ENCODE data around the gene UTS2R. TPM values are rescaled to one million over a fixed set of nuclear protein-coding genes. Genes with fewer than 3 reads are reported as not detected.
A peak's percentile ranks its signal among the peaks of the same experiment; 100 is the strongest.

Gene UTS2R
- total RNA-seq, 1 donor from 2014 or later = not detected

DNA sequence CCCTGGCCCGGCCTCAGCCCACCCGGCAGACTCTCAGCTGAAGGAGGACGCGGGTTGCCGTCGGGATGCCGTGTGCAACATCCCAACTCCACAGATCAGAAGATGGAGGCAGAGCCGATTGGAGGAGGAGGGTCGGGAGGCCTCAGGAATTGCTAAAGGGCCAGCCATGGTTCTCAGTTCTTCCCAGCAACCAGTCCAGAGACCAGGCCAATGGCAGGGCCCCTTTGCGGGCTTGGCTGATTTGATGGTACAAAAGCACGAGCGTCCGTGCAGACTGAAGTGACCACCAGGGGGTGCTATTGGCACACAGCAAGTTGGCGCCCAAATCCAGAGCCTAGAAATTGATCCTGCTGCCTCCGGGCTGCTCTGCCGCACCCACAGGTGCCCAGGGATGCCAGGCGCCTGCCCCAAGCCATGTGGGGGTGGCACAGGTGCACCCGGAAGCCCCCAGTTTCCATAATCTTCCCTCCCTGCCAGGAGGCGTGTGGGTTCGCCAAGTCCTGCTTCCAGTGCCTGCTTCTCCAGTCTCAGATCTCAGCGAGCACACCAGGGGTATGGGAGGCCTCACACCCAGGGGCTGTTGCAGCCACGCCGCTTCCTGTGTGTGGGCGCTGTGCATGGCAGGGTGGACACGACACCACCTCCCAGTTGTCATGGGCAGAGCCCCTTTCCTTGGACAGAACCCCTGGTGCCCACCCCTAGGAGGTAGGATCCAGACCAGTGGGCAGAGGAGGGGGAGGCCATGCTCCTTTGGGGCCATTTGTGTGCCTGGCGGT, 19.7 kb upstream of the UTS2R start:
- Mint-ChIP-seq H3K9me3 (ENCODE audit: unreplicated experiment) (no peaks in the 10 kb centered on the region), H3K27me3 (ENCODE audit: unreplicated experiment) (peaks cover 5% of the 10 kb centered on the region), H3K4me1 (ENCODE audit: unreplicated experiment) (no peaks in the 10 kb centered on the region), H3K4me3 (ENCODE audit: unreplicated experiment) (no peak overlapping the region), H3K36me3 (ENCODE audit: low read depth, unreplicated experiment) (no peaks in the 10 kb centered on the region), H3K27ac (ENCODE audit: unreplicated experiment) (no peak overlapping the region)
- TF ChIP-seq, protein P1, sequence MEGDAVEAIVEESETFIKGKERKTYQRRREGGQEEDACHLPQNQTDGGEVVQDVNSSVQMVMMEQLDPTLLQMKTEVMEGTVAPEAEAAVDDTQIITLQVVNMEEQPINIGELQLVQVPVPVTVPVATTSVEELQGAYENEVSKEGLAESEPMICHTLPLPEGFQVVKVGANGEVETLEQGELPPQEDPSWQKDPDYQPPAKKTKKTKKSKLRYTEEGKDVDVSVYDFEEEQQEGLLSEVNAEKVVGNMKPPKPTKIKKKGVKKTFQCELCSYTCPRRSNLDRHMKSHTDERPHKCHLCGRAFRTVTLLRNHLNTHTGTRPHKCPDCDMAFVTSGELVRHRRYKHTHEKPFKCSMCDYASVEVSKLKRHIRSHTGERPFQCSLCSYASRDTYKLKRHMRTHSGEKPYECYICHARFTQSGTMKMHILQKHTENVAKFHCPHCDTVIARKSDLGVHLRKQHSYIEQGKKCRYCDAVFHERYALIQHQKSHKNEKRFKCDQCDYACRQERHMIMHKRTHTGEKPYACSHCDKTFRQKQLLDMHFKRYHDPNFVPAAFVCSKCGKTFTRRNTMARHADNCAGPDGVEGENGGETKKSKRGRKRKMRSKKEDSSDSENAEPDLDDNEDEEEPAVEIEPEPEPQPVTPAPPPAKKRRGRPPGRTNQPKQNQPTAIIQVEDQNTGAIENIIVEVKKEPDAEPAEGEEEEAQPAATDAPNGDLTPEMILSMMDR (IDR thresholded peaks at IDR 0.05; ENCODE audit: unreplicated experiment) = peak; percentile 94
- DNase-seq (ENCODE audit: low spot score) = peak; percentile 89

DNA sequence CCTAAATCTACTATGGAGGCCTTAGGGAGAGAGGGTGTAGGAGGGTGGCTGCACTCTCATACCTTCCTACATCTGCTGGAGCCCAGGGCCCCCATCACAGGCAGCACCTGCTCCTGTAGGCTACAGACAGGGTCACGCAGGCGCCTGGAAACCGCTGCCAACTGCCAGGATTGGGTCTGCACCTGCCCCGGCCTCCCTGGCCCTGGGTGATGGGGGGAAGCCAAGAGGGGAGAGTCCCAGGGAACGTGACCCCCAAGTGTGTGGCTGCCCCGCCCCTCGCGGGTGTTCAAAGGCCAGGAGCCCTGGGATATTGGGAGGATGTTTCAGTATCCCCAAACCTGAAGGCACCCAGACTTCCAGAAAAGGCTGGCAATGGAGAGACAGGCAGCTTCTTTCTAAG, 18.1 kb upstream of the UTS2R start:
- Mint-ChIP-seq H3K4me1 (ENCODE audit: unreplicated experiment) (no peaks in the 10 kb centered on the region), H3K27me3 (ENCODE audit: unreplicated experiment) (peaks cover 6% of the 10 kb centered on the region), H3K27ac (ENCODE audit: unreplicated experiment) (no peak overlapping the region), H3K9me3 (ENCODE audit: unreplicated experiment) (no peaks in the 10 kb centered on the region), H3K4me3 (ENCODE audit: unreplicated experiment) (no peak overlapping the region), H3K36me3 (ENCODE audit: low read depth, unreplicated experiment) (no peaks in the 10 kb centered on the region)
- no peak for DNase-seq (ENCODE audit: low spot score)
- TF ChIP-seq, protein P1 (IDR thresholded peaks at IDR 0.05; ENCODE audit: unreplicated experiment) = no peak

DNA sequence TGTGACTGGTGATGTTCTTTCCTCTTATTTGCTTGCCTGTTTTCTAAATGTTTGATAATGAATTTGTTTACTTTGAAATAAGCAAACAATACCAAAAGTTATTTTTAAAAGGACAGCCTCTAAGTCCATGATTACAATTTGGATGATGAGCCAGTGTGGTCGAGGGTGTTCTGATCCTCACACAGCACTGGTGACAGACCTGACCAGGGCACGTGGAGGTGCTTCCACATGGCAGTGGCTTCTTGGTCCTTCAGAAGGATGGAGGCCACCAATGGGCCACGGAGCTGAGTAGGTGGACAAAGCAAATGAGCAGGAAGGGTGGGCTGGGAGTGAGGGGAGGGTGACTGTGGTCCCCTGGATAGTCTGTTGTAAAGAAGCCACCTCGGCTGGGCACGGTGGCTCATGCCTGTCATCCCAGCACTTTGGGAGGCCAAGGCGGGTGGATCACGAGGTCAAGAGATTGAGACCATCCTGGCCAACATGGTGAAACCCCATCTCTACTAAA, 16.7 kb upstream of the UTS2R start:
- Mint-ChIP-seq H3K36me3 (ENCODE audit: low read depth, unreplicated experiment) (no peaks in the 10 kb centered on the region), H3K27me3 (ENCODE audit: unreplicated experiment) (peaks cover 4% of the 10 kb centered on the region), H3K4me1 (ENCODE audit: unreplicated experiment) (no peaks in the 10 kb centered on the region), H3K27ac (ENCODE audit: unreplicated experiment) (no peak overlapping the region), H3K4me3 (ENCODE audit: unreplicated experiment) (no peak overlapping the region), H3K9me3 (ENCODE audit: unreplicated experiment) (no peaks in the 10 kb centered on the region)
- TF ChIP-seq, protein P1 (IDR thresholded peaks at IDR 0.05; ENCODE audit: unreplicated experiment) = no peak
- no peak for DNase-seq (ENCODE audit: low spot score)

DNA sequence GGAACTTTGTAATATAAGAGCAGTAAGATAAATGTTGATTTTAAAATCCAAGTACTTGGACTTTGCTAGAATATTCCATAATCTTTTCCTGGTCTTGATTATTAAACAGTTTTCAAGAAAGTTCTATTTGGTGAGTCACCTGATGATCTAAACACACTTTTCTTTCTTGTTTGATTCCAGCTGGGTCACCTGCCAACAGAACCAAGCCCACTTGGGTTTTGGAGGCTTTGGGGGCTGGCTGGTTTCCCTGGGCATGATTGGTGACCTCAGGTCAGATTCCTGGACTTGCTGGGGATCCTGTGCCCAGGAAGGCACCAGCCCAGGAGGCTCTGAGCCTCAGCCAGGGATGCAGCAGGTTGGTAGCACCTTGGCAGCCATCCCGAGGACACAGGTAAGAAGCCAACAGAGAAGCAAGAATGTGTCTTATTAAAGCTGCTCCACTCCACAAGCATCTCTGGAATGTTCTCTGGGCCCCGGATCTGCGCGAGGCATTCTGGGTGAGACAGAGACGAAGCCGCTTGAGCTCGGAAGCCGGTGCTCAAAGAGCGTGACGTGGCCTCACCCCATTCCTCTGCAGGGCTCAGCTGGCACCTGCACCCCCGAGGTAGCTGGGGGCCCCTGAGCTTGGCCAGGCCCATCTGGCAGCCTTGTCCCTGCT, 15.7 kb upstream of the UTS2R start:
- no peak overlapping the region for H3K27ac Mint-ChIP-seq (ENCODE audit: unreplicated experiment)
- H3K4me3 Mint-ChIP-seq (ENCODE audit: unreplicated experiment) = no peak overlapping the region
- no peak for DNase-seq (ENCODE audit: low spot score)
- H3K9me3 Mint-ChIP-seq (ENCODE audit: unreplicated experiment) = no peaks in the 10 kb centered on the region
- no peaks in the 10 kb centered on the region for H3K4me1 Mint-ChIP-seq (ENCODE audit: unreplicated experiment)
- H3K36me3 Mint-ChIP-seq (ENCODE audit: low read depth, unreplicated experiment) = no peaks in the 10 kb centered on the region
- H3K27me3 Mint-ChIP-seq (ENCODE audit: unreplicated experiment) = peaks cover 4% of the 10 kb centered on the region
- TF ChIP-seq, protein P1 (IDR thresholded peaks at IDR 0.05; ENCODE audit: unreplicated experiment) = no peak

DNA sequence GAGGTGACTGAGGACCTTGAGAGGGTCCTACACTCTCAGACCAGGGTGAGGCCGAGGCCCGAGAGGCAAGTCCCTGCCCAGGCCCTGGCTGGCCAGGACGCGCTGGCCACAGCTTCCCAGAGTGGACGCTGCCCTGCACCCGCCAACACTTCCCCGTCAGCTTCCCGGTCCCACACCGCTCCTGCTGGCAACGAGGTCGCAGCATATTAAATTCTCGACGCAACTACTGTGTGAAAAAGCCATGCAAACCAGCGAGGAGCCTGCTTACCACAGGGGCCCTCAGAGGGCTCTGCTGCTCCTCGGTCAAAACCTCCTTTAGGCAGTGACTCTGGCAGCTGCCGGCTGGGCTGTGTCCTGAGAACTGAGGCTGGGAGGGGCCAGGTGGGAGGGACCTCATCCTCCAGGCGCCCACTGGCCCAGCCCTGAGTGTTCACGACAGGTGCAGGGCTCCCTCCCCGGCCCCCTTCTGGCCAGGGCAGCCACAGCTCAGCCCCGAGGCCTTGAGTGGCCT, 14.7 kb upstream of the UTS2R start:
- peaks cover 1% of the 10 kb centered on the region for H3K27me3 Mint-ChIP-seq (ENCODE audit: unreplicated experiment)
- H3K4me3 Mint-ChIP-seq (ENCODE audit: unreplicated experiment) = no peak overlapping the region
- no peak overlapping the region for H3K27ac Mint-ChIP-seq (ENCODE audit: unreplicated experiment)
- no peaks in the 10 kb centered on the region for H3K36me3 Mint-ChIP-seq (ENCODE audit: low read depth, unreplicated experiment)
- no peak for DNase-seq (ENCODE audit: low spot score)
- TF ChIP-seq, protein P1 (IDR thresholded peaks at IDR 0.05; ENCODE audit: unreplicated experiment) = no peak
- H3K9me3 Mint-ChIP-seq (ENCODE audit: unreplicated experiment) = no peaks in the 10 kb centered on the region
- H3K4me1 Mint-ChIP-seq (ENCODE audit: unreplicated experiment) = no peaks in the 10 kb centered on the region

Data from endothelial cell (in vitro differentiated cells).